ENCODE results near the gene PNPLA7. TPM values are rescaled to one million over a fixed set of nuclear protein-coding genes. Genes with fewer than 3 reads are reported as not detected.
A peak's percentile ranks its signal among the peaks of the same experiment; 100 is the strongest.
"Not testable (repeated sequence)": the region's sequence is repeated elsewhere in the genome, so short reads cannot be mapped to it uniquely, and the experiment has no call there.

PNPLA7 gene
- polyA plus RNA-seq, 2 donors, result 2.3 to 3.9 TPM

DNA sequence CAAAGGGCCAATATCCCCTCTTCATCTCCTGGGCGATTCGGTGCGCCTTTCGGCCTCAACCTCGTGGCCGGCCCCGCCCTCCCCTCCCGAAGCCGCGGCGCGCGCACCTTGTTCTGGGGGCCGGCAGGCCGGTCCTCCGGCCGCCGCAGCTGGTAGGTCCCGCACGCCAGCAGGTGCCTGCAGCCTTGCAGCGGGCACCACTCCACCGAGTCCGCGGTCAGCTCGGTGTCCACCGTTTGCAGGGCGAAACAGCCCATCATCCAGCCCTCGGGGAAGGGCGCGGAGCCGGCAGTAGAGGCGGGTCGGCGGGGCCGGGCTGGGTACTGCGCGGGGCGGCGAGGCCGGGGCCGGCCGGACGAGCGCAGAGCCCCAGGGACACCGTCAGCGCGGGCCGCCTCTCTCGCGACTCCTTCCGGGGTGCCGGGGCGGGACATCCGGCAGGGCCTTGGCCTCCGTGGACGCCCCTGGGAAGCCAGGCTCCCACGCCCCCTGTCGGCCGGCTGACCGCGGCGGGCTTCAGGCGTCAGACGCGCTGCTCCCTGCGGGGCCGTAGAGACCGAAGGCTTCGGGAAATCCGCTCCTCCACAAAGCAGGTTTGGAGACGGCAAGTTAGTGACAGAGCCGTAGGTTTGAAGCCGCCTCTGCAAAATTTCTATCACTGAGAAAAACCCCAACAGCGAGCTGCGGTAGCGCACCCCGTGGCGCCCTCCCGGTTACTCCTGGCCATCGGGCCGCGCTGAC, 28.5 kb upstream of the PNPLA7 start, which contains the start of gene DPH7:
Gene DPH7 (minus strand): TSS at position 408 of the 741 bp plus-strand sequence. CDS start 148 bp downstream, at position 260.
- H3K4me3 ChIP-seq (ENCODE audit: low read depth in 1 of 2, low read length in 2 of 2), result peak within 1 kb of the TSS; percentile 72 to 95
- 2% methylated on average over 78 to 82 of the region's 82 CpGs for WGBS, 2 donors
- H3K4me1 ChIP-seq (ENCODE audit: control insufficient read depth in 2 of 2, insufficient read depth in 2 of 2, low read length in 1 of 2), result peaks cover 8 to 11% of the 10 kb centered on the region in 2 donors
- H3K27me3 ChIP-seq (ENCODE audit: control insufficient read depth in 1 of 2, insufficient read depth in 2 of 2, low read length in 2 of 2), result no peaks in the 10 kb centered on the region
- no peaks in the 10 kb centered on the region for H3K9me3 ChIP-seq (ENCODE audit: control insufficient read depth in 2 of 2, insufficient read depth in 1 of 2, low read depth in 1 of 2, low read length in 1 of 2)
- H3K27ac ChIP-seq (ENCODE audit: low read depth in 2 of 2, low read length in 1 of 2), result peak within 1 kb of the TSS; percentile 82 to 89
- peaks cover 9 to 35% of the 10 kb centered on the region in 2 donors for H3K36me3 ChIP-seq (ENCODE audit: control insufficient read depth in 2 of 2, insufficient read depth in 2 of 2, low read length in 1 of 2)

DNA sequence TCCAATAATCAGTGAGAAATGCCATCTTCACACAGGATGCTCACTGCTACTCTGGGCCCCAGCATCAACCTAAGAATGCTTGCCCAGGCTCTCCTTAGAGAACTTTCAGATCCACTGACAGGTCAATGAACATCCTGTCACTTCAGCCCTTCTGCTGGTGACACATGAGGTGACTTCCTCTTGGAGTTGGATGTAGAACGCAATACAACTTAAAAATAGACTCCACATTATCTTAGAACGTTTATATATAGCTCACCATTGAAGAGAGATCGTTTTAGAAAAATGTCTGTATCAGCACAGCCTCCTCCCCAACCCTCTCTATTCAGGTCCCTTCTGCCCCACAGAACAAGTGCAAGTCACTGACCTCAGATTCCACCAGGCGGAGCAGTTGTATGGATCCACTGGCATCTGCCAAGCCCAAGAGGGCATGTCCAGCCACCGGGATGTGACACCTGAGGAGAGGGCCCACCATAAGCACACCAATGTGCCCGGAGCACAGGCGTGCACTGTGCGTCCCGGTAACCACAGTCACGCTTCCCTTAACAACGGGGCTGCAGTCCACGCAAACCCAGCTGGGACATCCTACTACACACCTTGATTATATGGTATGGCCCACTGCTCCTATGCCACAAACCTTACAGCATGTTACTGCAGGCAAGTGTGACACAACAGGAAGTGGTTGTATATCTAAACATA, 25.7 kb upstream of the PNPLA7 start:
- H3K36me3 ChIP-seq (ENCODE audit: control insufficient read depth in 2 of 2, insufficient read depth in 2 of 2, low read length in 1 of 2), result peaks cover 4 to 19% of the 10 kb centered on the region in 2 donors
- H3K9me3 ChIP-seq (ENCODE audit: control insufficient read depth in 2 of 2, insufficient read depth in 1 of 2, low read depth in 1 of 2, low read length in 1 of 2), result no peaks in the 10 kb centered on the region
- H3K27ac ChIP-seq (ENCODE audit: low read depth in 2 of 2, low read length in 1 of 2), result no peak overlapping the region
- WGBS, 2 donors, result 82 to 85% methylated on average over 12 of the region's 12 CpGs
- no peak overlapping the region for H3K4me3 ChIP-seq (ENCODE audit: low read depth in 1 of 2, low read length in 2 of 2)
- H3K4me1 ChIP-seq (ENCODE audit: control insufficient read depth in 2 of 2, insufficient read depth in 2 of 2, low read length in 1 of 2), result peaks cover 8 to 11% of the 10 kb centered on the region in 2 donors
- no peaks in the 10 kb centered on the region for H3K27me3 ChIP-seq (ENCODE audit: control insufficient read depth in 1 of 2, insufficient read depth in 2 of 2, low read length in 2 of 2)

DNA sequence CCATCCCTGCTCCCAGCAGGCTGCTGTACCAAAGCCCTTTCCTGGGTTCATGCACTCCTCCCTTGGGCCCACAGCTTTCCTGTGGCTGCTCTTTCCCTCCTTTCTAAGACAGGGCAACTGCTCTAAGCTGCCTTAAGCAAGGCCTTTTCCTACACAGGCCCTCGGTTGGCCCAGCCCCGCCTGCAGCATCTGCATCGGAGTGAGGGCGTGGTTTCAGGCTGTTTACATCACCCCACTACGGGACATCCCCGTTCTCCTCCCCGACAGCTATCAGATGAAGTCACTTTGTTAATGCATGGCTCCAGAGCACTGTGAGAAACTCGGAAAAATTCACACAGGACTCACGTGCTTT, 25.1 kb upstream of the PNPLA7 start:
- H3K4me3 ChIP-seq (ENCODE audit: low read depth in 1 of 2, low read length in 2 of 2), result no peak overlapping the region
- H3K4me1 ChIP-seq (ENCODE audit: control insufficient read depth in 2 of 2, insufficient read depth in 2 of 2, low read length in 1 of 2), result peaks cover 8 to 11% of the 10 kb centered on the region in 2 donors
- no peak overlapping the region for H3K27ac ChIP-seq (ENCODE audit: low read depth in 2 of 2, low read length in 1 of 2)
- peaks cover 7 to 19% of the 10 kb centered on the region in 2 donors for H3K36me3 ChIP-seq (ENCODE audit: control insufficient read depth in 2 of 2, insufficient read depth in 2 of 2, low read length in 1 of 2)
- no peaks in the 10 kb centered on the region for H3K27me3 ChIP-seq (ENCODE audit: control insufficient read depth in 1 of 2, insufficient read depth in 2 of 2, low read length in 2 of 2)
- 61 to 63% methylated on average over 9 of the region's 9 CpGs for WGBS, 2 donors
- H3K9me3 ChIP-seq (ENCODE audit: control insufficient read depth in 2 of 2, insufficient read depth in 1 of 2, low read depth in 1 of 2, low read length in 1 of 2), result no peaks in the 10 kb centered on the region

DNA sequence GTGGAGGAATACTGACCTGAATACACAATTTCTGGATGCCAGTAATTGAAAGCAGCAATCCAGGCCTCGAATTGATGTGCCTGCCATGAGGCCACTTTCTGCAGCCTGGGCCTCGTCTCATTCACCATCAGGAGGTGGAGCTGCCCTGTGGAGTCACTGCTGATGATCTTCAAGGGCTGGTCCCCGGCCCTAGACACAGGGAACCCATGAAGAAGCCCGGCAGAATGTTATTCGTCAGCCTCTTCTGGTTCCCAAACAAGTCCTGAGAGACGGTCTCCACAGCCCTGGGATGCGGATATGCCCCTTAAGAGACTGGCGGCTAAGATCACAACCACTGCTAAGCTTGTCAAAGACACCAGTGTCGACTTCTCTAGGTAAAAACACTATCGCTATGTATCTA, 24.0 kb upstream of the PNPLA7 start:
- Histone ChIP-seq H3K36me3 (ENCODE audit: control insufficient read depth in 2 of 2, insufficient read depth in 2 of 2, low read length in 1 of 2) (peaks cover 7 to 19% of the 10 kb centered on the region in 2 donors), H3K9me3 (ENCODE audit: control insufficient read depth in 2 of 2, insufficient read depth in 1 of 2, low read depth in 1 of 2, low read length in 1 of 2) (no peaks in the 10 kb centered on the region), H3K4me1 (ENCODE audit: control insufficient read depth in 2 of 2, insufficient read depth in 2 of 2, low read length in 1 of 2) (peaks cover 4 to 9% of the 10 kb centered on the region in 2 donors), H3K27me3 (ENCODE audit: control insufficient read depth in 1 of 2, insufficient read depth in 2 of 2, low read length in 2 of 2) (no peaks in the 10 kb centered on the region), H3K27ac (ENCODE audit: low read depth in 2 of 2, low read length in 1 of 2) (no peak overlapping the region), H3K4me3 (ENCODE audit: low read depth in 1 of 2, low read length in 2 of 2) (no peak overlapping the region)
- WGBS, 2 donors, result 91% methylated on average over 10 of the region's 10 CpGs

DNA sequence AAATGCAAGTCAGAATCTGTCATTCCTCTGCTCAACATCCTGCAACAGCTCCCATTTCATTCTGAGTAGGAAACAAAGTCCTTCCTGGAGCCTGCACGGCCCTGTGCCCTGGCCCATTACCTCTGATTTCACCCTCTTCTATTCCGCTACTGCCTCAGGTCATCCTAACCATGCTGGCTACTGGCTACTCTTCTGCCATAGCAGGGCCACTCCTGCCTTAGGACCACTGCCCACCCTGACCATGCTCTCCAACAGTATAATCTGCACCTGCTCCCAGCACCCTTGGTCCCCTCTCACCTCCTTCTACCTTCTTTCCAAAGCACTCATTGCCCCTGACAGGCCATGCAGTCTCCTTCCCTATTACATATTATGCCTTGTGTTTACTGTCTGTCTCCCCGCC, 20.4 kb upstream of the PNPLA7 start:
- no peaks in the 10 kb centered on the region for H3K4me1 ChIP-seq (ENCODE audit: control insufficient read depth in 2 of 2, insufficient read depth in 2 of 2, low read length in 1 of 2)
- no peak overlapping the region for H3K27ac ChIP-seq (ENCODE audit: low read depth in 2 of 2, low read length in 1 of 2)
- H3K27me3 ChIP-seq (ENCODE audit: control insufficient read depth in 1 of 2, insufficient read depth in 2 of 2, low read length in 2 of 2), result no peaks in the 10 kb centered on the region
- WGBS, 2 donors, result 98 to 100% methylated on average over 3 of the region's 3 CpGs
- no peak overlapping the region for H3K4me3 ChIP-seq (ENCODE audit: low read depth in 1 of 2, low read length in 2 of 2)
- H3K9me3 ChIP-seq (ENCODE audit: control insufficient read depth in 2 of 2, insufficient read depth in 1 of 2, low read depth in 1 of 2, low read length in 1 of 2), result no peaks in the 10 kb centered on the region
- peaks cover 7 to 18% of the 10 kb centered on the region in 2 donors for H3K36me3 ChIP-seq (ENCODE audit: control insufficient read depth in 2 of 2, insufficient read depth in 2 of 2, low read length in 1 of 2)

DNA sequence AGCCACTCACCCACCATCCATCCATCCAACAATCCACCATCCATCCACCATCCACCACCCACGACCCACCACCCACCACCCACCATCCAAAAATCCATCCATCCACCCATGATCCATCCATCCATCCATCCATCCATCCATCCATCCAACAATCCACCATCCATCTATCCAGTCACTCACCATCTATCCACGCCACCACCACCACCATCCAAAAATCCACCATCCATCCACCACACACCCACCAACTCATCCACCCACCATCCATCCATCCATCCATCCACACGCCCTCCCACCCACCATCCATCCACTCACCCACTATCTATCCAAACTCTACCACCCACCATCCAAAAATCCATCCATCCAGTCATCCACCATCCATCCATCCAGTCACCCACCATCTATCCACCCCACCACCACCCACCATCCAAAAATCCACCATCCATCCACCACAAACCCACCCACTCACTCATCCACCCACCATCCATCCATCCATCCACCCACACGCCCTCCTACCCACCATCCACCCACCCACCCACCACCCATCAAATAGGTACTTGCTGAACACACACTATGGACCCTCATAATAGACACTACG, 19.5 kb upstream of the PNPLA7 start:
- Histone ChIP-seq H3K27ac (ENCODE audit: low read depth in 2 of 2, low read length in 1 of 2) (no peak overlapping the region), H3K4me3 (ENCODE audit: low read depth in 1 of 2, low read length in 2 of 2) (no peak overlapping the region), H3K27me3 (ENCODE audit: control insufficient read depth in 1 of 2, insufficient read depth in 2 of 2, low read length in 2 of 2) (no peaks in the 10 kb centered on the region), H3K4me1 (ENCODE audit: control insufficient read depth in 2 of 2, insufficient read depth in 2 of 2, low read length in 1 of 2) (no peaks in the 10 kb centered on the region), H3K9me3 (ENCODE audit: control insufficient read depth in 2 of 2, insufficient read depth in 1 of 2, low read depth in 1 of 2, low read length in 1 of 2) (no peaks in the 10 kb centered on the region), H3K36me3 (ENCODE audit: control insufficient read depth in 2 of 2, insufficient read depth in 2 of 2, low read length in 1 of 2) (peaks cover 7 to 16% of the 10 kb centered on the region in 2 donors)
- WGBS, 2 donors, result 96 to 98% methylated on average over 5 of the region's 5 CpGs

DNA sequence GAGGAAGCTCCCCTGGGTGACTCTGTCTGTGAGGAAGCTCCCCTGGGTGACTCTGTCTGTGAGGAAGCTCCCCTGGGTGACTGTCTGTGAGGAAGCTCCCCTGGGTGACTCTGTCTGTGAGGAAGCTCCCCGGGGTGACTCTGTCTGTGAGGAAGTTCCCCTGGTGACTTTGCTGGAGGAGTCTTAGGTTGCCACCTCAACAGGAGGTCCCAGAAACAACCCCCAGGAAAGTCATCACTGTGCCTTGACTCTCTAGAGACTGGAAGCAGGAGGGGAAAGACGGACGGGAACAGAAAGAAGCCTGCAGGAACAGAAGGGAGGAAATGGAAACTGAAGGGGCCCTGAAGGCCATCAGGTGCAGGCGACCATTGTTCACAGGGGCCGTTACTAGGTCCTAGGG, 18.2 kb upstream of the PNPLA7 start:
- not testable (repeated sequence) for H3K4me3 ChIP-seq (ENCODE audit: low read depth in 1 of 2, low read length in 2 of 2); H3K27ac ChIP-seq (ENCODE audit: low read depth in 2 of 2, low read length in 1 of 2); H3K27me3 ChIP-seq (ENCODE audit: control insufficient read depth in 1 of 2, insufficient read depth in 2 of 2, low read length in 2 of 2); H3K4me1 ChIP-seq (ENCODE audit: control insufficient read depth in 2 of 2, insufficient read depth in 2 of 2, low read length in 1 of 2); H3K9me3 ChIP-seq (ENCODE audit: control insufficient read depth in 2 of 2, insufficient read depth in 1 of 2, low read depth in 1 of 2, low read length in 1 of 2)
- WGBS, 2 donors, result 90 to 91% methylated on average over 5 of the region's 5 CpGs
- H3K36me3 ChIP-seq (ENCODE audit: control insufficient read depth in 2 of 2, insufficient read depth in 2 of 2, low read length in 1 of 2), result peaks cover 14 to 20% of the 10 kb centered on the region in 2 donors

DNA sequence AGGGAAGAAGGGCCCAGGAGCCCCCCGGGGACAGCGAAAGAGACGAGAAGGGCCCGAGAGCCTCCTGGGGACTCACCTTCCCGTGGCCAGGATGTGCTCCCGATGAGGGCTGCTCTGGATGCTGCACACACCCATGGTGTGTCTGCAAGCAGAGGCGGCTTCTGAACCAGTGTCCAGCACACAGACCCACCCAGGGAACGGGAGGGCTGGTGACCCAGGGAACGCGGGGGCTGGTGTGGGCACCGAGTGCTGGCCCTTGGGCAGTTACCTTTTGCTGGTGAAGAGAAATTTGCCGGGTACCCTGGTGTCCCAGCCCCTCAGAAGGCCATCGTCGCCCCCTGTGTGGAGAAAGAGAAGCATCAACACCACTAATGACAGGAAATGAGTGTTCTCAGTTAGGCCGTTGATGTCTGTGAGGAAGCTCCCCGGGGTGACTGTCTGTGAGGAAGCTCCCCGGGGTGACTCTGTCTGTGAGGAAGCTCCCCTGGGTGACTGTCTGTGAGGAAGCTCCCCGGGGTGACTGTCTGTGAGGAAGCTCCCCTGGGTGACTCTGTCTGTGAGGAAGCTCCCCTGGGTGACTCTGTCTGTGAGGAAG, 14.7 kb upstream of the PNPLA7 start:
- Histone ChIP-seq H3K4me1 (ENCODE audit: control insufficient read depth in 2 of 2, insufficient read depth in 2 of 2, low read length in 1 of 2) (no peaks in the 10 kb centered on the region), H3K4me3 (ENCODE audit: low read depth in 1 of 2, low read length in 2 of 2) (no peak overlapping the region), H3K27me3 (ENCODE audit: control insufficient read depth in 1 of 2, insufficient read depth in 2 of 2, low read length in 2 of 2) (no peaks in the 10 kb centered on the region), H3K9me3 (ENCODE audit: control insufficient read depth in 2 of 2, insufficient read depth in 1 of 2, low read depth in 1 of 2, low read length in 1 of 2) (no peaks in the 10 kb centered on the region), H3K36me3 (ENCODE audit: control insufficient read depth in 2 of 2, insufficient read depth in 2 of 2, low read length in 1 of 2) (peaks cover 11 to 12% of the 10 kb centered on the region in 2 donors), H3K27ac (ENCODE audit: low read depth in 2 of 2, low read length in 1 of 2) (no peak overlapping the region)
- WGBS, 2 donors, result 85 to 86% methylated on average over 17 to 18 of the region's 18 CpGs

DNA sequence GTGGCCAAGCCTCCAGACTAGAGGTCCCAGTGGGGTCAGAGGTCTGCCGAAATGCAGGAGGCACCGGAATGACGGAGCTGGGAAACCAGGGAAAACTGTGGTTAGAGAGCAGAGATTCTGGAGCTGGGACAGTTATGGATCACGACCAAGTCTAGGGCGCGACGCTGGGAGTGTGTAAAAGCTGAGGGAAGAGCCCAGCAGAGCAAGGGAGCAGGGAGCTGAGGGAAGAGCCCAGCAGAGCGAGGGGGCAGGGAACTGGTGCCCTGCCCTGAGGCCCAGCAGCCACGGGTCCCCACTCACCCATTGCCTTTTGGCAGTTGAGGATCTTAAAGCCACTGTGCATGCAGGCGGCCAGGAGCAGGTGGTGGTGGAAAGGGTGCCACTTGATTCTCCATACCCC, 13.9 kb upstream of the PNPLA7 start:
- H3K4me1 ChIP-seq (ENCODE audit: control insufficient read depth in 2 of 2, insufficient read depth in 2 of 2, low read length in 1 of 2), result no peaks in the 10 kb centered on the region
- H3K9me3 ChIP-seq (ENCODE audit: control insufficient read depth in 2 of 2, insufficient read depth in 1 of 2, low read depth in 1 of 2, low read length in 1 of 2), result no peaks in the 10 kb centered on the region
- peaks cover 11 to 12% of the 10 kb centered on the region in 2 donors for H3K36me3 ChIP-seq (ENCODE audit: control insufficient read depth in 2 of 2, insufficient read depth in 2 of 2, low read length in 1 of 2)
- no peaks in the 10 kb centered on the region for H3K27me3 ChIP-seq (ENCODE audit: control insufficient read depth in 1 of 2, insufficient read depth in 2 of 2, low read length in 2 of 2)
- no peak overlapping the region for H3K4me3 ChIP-seq (ENCODE audit: low read depth in 1 of 2, low read length in 2 of 2)
- no peak overlapping the region for H3K27ac ChIP-seq (ENCODE audit: low read depth in 2 of 2, low read length in 1 of 2)
- 83 to 88% methylated on average over 10 of the region's 10 CpGs for WGBS, 2 donors
